H9 (cell line): Measurements from ENCODE around the gene CD1D. TPM values are rescaled to one million over a fixed set of nuclear protein-coding genes. Genes with fewer than 3 reads are reported as not detected.

Experiments used
- DNase-seq: peaks from one replicate; pipeline ENCODE4 v3.0.0-alpha.2; 2017
- H2AFZ ChIP-seq: one replicate; pipeline ENCODE4 v1.6.1; 2013; ENCODE audit warnings: mild to moderate bottlenecking, low read length, control low read depth, moderate library complexity
- H2AK5ac ChIP-seq: 2 replicates; pipeline ENCODE4 v1.6.1; 2013; ENCODE audit warnings: low read length, control low read depth, mixed read lengths; ENCODE audit not compliant: insufficient read length
- H2BK120ac ChIP-seq: one replicate; pipeline ENCODE4 v1.6.1; 2013; ENCODE audit warnings: low read depth, mild to moderate bottlenecking, low read length, control low read depth, inconsistent platforms; ENCODE audit not compliant: poor library complexity, severe bottlenecking
- H2BK12ac ChIP-seq: 2 replicates; pipeline ENCODE4 v1.6.1; 2013; ENCODE audit warnings: low read length, control low read depth, mixed read lengths, low read depth; ENCODE audit not compliant: insufficient read length
- H2BK15ac ChIP-seq: 2 replicates; pipeline ENCODE4 v1.6.1; 2013; ENCODE audit warnings: low read depth, low read length, control low read depth
- H2BK20ac ChIP-seq: one replicate; pipeline ENCODE4 v1.6.1; 2013; ENCODE audit warnings: low read depth, mild to moderate bottlenecking, low read length, control low read depth, inconsistent platforms; ENCODE audit not compliant: poor library complexity, severe bottlenecking
- H2BK5ac ChIP-seq: 2 replicates; pipeline ENCODE4 v1.6.1; 2013; ENCODE audit warnings: low read length, control low read depth, mixed read lengths; ENCODE audit not compliant: insufficient read length
- H3K14ac ChIP-seq: 2 replicates; pipeline ENCODE4 v1.6.1; 2013; ENCODE audit warnings: low read length, control low read depth; ENCODE audit not compliant: insufficient read depth
- H3K18ac ChIP-seq: 2 replicates; pipeline ENCODE4 v1.6.1; 2013; ENCODE audit warnings: low read depth, mild to moderate bottlenecking, mixed read lengths, low read length, control low read depth; ENCODE audit not compliant: insufficient read length
- H3K23ac ChIP-seq: 2 replicates; pipeline ENCODE4 v1.6.1; 2013; ENCODE audit warnings: low read length, control low read depth, mixed read lengths, low read depth; ENCODE audit not compliant: insufficient read length
- H3K23me2 ChIP-seq: 2 replicates; pipeline ENCODE4 v1.6.1; 2013; ENCODE audit warnings: low read depth, mild to moderate bottlenecking, mixed read lengths, low read length, control low read depth; ENCODE audit not compliant: insufficient read length, poor library complexity, severe bottlenecking
- H3K27ac ChIP-seq: 2 replicates; pipeline ENCODE4 v1.5.1; 2013; ENCODE audit warnings: low read length, control low read depth, mixed read lengths, low read depth; ENCODE audit not compliant: insufficient read length
- H3K27me3 ChIP-seq: 2 replicates; pipeline ENCODE4 v1.6.1; 2013; ENCODE audit warnings: low read length, control low read depth, inconsistent platforms; ENCODE audit not compliant: insufficient read depth
- H3K4ac ChIP-seq: 2 replicates; pipeline ENCODE4 v1.6.1; 2013; ENCODE audit warnings: low read depth, mild to moderate bottlenecking, control low read depth, inconsistent platforms, low read length, moderate library complexity
- H3K4me1 ChIP-seq: 2 replicates; pipeline ENCODE4 v1.6.1; 2013; ENCODE audit warnings: low read length, control low read depth, inconsistent platforms; ENCODE audit not compliant: insufficient read depth
- H3K4me2 ChIP-seq: 2 replicates; pipeline ENCODE4 v1.6.1; 2013; ENCODE audit warnings: low read length, control low read depth, mixed read lengths; ENCODE audit not compliant: insufficient read length, insufficient read depth
- H3K56ac ChIP-seq: 2 replicates; pipeline ENCODE4 v1.6.1; 2013; ENCODE audit warnings: low read depth, mild to moderate bottlenecking, mixed read lengths, low read length, control low read depth; ENCODE audit not compliant: insufficient read length
- H3K79me1 ChIP-seq: 2 replicates; pipeline ENCODE4 v1.6.1; 2013; ENCODE audit warnings: low read depth, mild to moderate bottlenecking, moderate library complexity, low read length, control low read depth, inconsistent platforms; ENCODE audit not compliant: insufficient read depth, poor library complexity, severe bottlenecking
- H3K79me2 ChIP-seq: 2 replicates; pipeline ENCODE4 v1.6.1; 2013; ENCODE audit warnings: low read length, control low read depth, inconsistent platforms; ENCODE audit not compliant: insufficient read depth
- H3K9ac ChIP-seq: 2 replicates; pipeline ENCODE4 v1.6.1; 2013; ENCODE audit warnings: low read length, control low read depth, mixed read lengths; ENCODE audit not compliant: insufficient read length; ENCODE audit errors: extremely low read depth
- H3K9me3 ChIP-seq: one replicate; pipeline ENCODE4 v1.6.1; 2013; ENCODE audit warnings: low read depth, low read length, inconsistent platforms; ENCODE audit not compliant: control insufficient read depth
- H3T11ph ChIP-seq: one replicate; pipeline ENCODE4 v1.6.1; 2013; ENCODE audit warnings: mild to moderate bottlenecking, low read length, control low read depth, inconsistent platforms
- H4K20me1 ChIP-seq: one replicate; pipeline ENCODE4 v1.6.1; 2013; ENCODE audit not compliant: control insufficient read depth, insufficient read length, insufficient read depth
- H4K5ac ChIP-seq: 2 replicates; pipeline ENCODE4 v1.6.1; 2013; ENCODE audit warnings: low read depth, mild to moderate bottlenecking, mixed read lengths, low read length, control low read depth; ENCODE audit not compliant: insufficient read length
- H4K8ac ChIP-seq: replicated peaks from 2 replicates; pipeline ENCODE4 v1.6.1; 2013; ENCODE audit warnings: low read length, control low read depth, mixed read lengths, low read depth; ENCODE audit not compliant: insufficient read length
- H4K91ac ChIP-seq: 2 replicates; pipeline ENCODE4 v1.6.1; 2013; ENCODE audit warnings: low read depth, mild to moderate bottlenecking, moderate library complexity, mixed read lengths, low read length, control low read depth; ENCODE audit not compliant: insufficient read length
- H3K27ac Mint-ChIP-seq, 3 experiments: 2 replicates in 2 of 3; 3 replicates in 1 of 3; pipeline ENCODE4 v1.8.0; 2020 to 2021; ENCODE audit warnings: mixed read lengths in 3 of 3, mild to moderate bottlenecking in 1 of 3, moderate library complexity in 1 of 3
- H3K27me3 Mint-ChIP-seq: 2 replicates; pipeline ENCODE4 v1.8.0; 2021; ENCODE audit warnings: low read depth, mild to moderate bottlenecking, moderate library complexity, mixed read lengths
- H3K36me3 Mint-ChIP-seq, 3 experiments: 2 replicates in 2 of 3; 3 replicates in 1 of 3; pipeline ENCODE4 v1.8.0; 2020 to 2021; ENCODE audit warnings: low read depth in 3 of 3, mixed read lengths in 3 of 3; ENCODE audit not compliant: insufficient read depth in 1 of 3
- H3K4me1 Mint-ChIP-seq, 2 experiments: 2 replicates each; pipeline ENCODE4 v1.8.0; 2020; ENCODE audit warnings: mixed read lengths in 2 of 2
- H3K4me3 Mint-ChIP-seq, 2 experiments: 2 replicates in 1 of 2; 3 replicates in 1 of 2; pipeline ENCODE4 v1.8.0; 2020 to 2021; ENCODE audit warnings: mild to moderate bottlenecking in 2 of 2, mixed read lengths in 2 of 2, moderate library complexity in 1 of 2
- H3K9me3 Mint-ChIP-seq, 2 experiments: 2 replicates in 1 of 2; 3 replicates in 1 of 2; pipeline ENCODE4 v1.8.0; 2020; ENCODE audit warnings: mild to moderate bottlenecking in 2 of 2, mixed read lengths in 2 of 2, moderate library complexity in 1 of 2
- WGBS: extraction: QIAGEN DNeasy Blood & Tissue Kit; methylation state at CpG from one replicate; pipeline ENCODE4 v1.1.7; 2013; ENCODE audit warnings: missing lambda C conversion rate, low lambda C conversion rate, mixed read lengths; ENCODE audit not compliant: insufficient read length; ENCODE audit errors: extremely low coverage; 5-methylcytosine and 5-hydroxymethylcytosine counted together
- total RNA-seq: library from RNA; stranded (reverse); gene quantifications from 2 replicates; pipeline ENCODE4 v1.2.1, GENCODE V29; 2021
- TF ChIP-seq, protein P1 (sequence below): fragments of 200-600 bp; sonication (generic); conservative IDR thresholded peaks from 3 replicates; pipeline ENCODE4 v1.8.0; 2021; ENCODE audit warnings: antibody characterized with exemption, mild to moderate bottlenecking

The CD1D gene
- total RNA-seq, 1 experiment from 2014 or later = 0.98 TPM

DNA sequence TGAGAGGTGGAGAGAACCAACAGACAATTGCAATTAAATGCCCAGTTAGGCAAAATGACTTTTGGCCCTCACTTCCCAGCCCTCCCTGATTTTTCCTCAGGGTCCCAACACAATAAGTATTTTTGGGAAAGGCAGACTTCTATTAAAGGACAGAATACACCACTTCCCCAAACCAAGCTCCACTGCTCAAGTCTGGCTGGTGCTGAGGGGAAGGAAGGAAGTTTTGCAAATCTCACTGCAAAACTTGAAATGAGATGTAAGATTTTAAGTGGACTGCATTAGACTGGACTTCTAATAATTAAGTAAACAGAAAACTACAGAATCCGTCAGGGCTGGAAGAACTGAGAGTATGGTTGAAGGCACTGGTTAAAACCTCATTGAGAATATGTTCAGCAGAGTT is 32.2 kb upstream of the CD1D start:
- Histone ChIP-seq H2AK5ac (no peak overlapping the region), H2BK120ac (no peak overlapping the region), H3K18ac (no peak overlapping the region), H3K4ac (no peak overlapping the region), H3K9ac (no peak overlapping the region), H2AFZ (no peak overlapping the region), H2BK20ac (no peak overlapping the region), H3K79me2 (no peaks in the 10 kb centered on the region), H3K23ac (no peak overlapping the region), H3K27ac (no peak overlapping the region), H4K91ac (no peak overlapping the region), H3K4me2 (no peak overlapping the region), H2BK12ac (no peak overlapping the region), H3K9me3 (no peaks in the 10 kb centered on the region), H3K23me2 (no peaks in the 10 kb centered on the region), H3K27me3 (no peaks in the 10 kb centered on the region; the same call in 1 of the 2 replicates), H3K79me1 (no peaks in the 10 kb centered on the region), H4K5ac (no peak overlapping the region), H4K20me1 (no peaks in the 10 kb centered on the region), H3K4me1 (no peaks in the 10 kb centered on the region), H4K8ac (no peak overlapping the region), H2BK5ac (no peak overlapping the region), H2BK15ac (no peak overlapping the region), H3T11ph (no peak overlapping the region), H3K56ac (no peak overlapping the region), H3K14ac (no peak overlapping the region)
- DNase-seq = no peak
- TF ChIP-seq, protein P1, sequence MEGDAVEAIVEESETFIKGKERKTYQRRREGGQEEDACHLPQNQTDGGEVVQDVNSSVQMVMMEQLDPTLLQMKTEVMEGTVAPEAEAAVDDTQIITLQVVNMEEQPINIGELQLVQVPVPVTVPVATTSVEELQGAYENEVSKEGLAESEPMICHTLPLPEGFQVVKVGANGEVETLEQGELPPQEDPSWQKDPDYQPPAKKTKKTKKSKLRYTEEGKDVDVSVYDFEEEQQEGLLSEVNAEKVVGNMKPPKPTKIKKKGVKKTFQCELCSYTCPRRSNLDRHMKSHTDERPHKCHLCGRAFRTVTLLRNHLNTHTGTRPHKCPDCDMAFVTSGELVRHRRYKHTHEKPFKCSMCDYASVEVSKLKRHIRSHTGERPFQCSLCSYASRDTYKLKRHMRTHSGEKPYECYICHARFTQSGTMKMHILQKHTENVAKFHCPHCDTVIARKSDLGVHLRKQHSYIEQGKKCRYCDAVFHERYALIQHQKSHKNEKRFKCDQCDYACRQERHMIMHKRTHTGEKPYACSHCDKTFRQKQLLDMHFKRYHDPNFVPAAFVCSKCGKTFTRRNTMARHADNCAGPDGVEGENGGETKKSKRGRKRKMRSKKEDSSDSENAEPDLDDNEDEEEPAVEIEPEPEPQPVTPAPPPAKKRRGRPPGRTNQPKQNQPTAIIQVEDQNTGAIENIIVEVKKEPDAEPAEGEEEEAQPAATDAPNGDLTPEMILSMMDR = no peak
- no peak overlapping the region for H3K4me3 Mint-ChIP-seq
- H3K36me3 Mint-ChIP-seq = 0 out of 7 replicates have a peak, but pooled peaks cover 0 to 5% (median 0%) of the 10 kb centered on the region in 3 experiments
- no CpG with 5 or more reads among the region's 1 CpG for WGBS
- no peak overlapping the region for H3K27ac Mint-ChIP-seq
- H3K27me3 Mint-ChIP-seq = peaks cover 59% of the 10 kb centered on the region
- H3K9me3 Mint-ChIP-seq = peaks cover 0 to 5% of the 10 kb centered on the region in 2 experiments; a peak in 1 of 5 replicates
- peaks cover 0 to 17% of the 10 kb centered on the region in 2 experiments for H3K4me1 Mint-ChIP-seq
